Ectodermal cell (in vitro differentiated cells): ENCODE data around the gene MARS1.
"Not testable (repeated sequence)": the region's sequence is repeated elsewhere in the genome, so short reads cannot be mapped to it uniquely, and the experiment has no call there.

Source experiments
- H3K27ac ChIP-seq: 2 replicates; pipeline ENCODE4 v1.7.0; 2013; ENCODE audit warnings: mild to moderate bottlenecking, low read depth, low read length; ENCODE audit not compliant: insufficient read depth, poor library complexity, severe bottlenecking
- H3K27me3 ChIP-seq: 2 replicates; pipeline ENCODE4 v1.7.0; 2013; ENCODE audit warnings: mild to moderate bottlenecking, low read length; ENCODE audit not compliant: insufficient read depth, control insufficient read depth, poor library complexity, severe bottlenecking
- H3K36me3 ChIP-seq: one replicate; pipeline ENCODE4 v1.7.0; 2013; ENCODE audit warnings: low read length; ENCODE audit not compliant: control insufficient read depth, insufficient read depth
- H3K4me1 ChIP-seq: one replicate; pipeline ENCODE4 v1.7.0; 2013; ENCODE audit warnings: low read length; ENCODE audit not compliant: control insufficient read depth, insufficient read depth
- H3K4me3 ChIP-seq: 2 replicates; pipeline ENCODE4 v1.7.0; 2013; ENCODE audit warnings: low read depth, low read length, control low read depth; ENCODE audit not compliant: insufficient read depth
- H3K9me3 ChIP-seq: 2 replicates; pipeline ENCODE4 v1.7.0; 2013; ENCODE audit warnings: mild to moderate bottlenecking, low read length, moderate library complexity; ENCODE audit not compliant: control insufficient read depth
- WGBS, 2 experiments: methylation state at CpG; one replicate each; pipeline ENCODE4 v1.1.7; 2013; ENCODE audit warnings: missing lambda C conversion rate in 2 of 2; 5-methylcytosine and 5-hydroxymethylcytosine counted together

Gene MARS1

DNA sequence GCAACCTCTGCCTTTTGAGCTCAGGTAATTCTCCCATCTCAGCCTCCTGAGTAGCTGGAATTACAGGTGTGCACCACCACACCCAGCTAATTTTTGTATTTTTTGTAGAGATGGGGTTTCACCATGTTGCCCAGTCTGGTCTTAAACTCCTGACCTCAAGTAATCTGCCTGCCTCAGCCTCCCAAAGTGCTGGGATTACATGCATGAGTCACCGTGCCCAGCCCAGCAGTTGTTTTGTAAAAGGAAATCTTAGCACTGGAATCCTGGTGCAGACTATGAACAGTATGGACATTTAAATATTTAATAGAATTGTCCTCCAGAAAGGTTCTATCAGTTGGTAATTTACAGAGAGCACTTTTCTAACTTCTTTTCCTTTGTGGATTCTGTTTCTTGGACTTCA lies 73.2 kb downstream of the MARS1 start:
- not testable (repeated sequence) for H3K9me3 ChIP-seq, H3K27me3 ChIP-seq, H3K36me3 ChIP-seq, H3K27ac ChIP-seq, H3K4me3 ChIP-seq, H3K4me1 ChIP-seq
- 89 to 100% methylated on average over 1 of the region's 1 CpG for WGBS, 2 experiments

DNA sequence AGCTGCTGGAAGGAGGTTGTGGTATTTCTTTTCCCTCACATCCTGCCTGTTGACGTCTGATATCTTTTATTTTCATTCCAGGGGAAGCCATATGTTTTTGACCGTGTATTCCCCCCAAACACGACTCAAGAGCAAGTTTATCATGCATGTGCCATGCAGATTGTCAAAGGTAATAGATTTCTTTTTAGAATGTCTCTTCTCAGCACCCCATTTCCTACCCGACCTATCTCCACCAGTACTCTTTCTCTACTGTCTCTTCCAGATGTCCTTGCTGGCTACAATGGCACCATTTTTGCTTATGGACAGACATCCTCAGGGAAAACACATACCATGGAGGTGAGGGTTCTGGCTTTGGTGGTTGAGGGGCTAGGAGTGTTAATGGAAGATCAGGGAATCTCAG lies 75.5 kb downstream of the MARS1 start:
- Histone ChIP-seq H3K36me3 (no peaks in the 10 kb centered on the region), H3K27me3 (no peaks in the 10 kb centered on the region), H3K4me1 (no peaks in the 10 kb centered on the region), H3K9me3 (no peaks in the 10 kb centered on the region), H3K4me3 (no peak overlapping the region), H3K27ac (no peak overlapping the region)
- 92 to 94% methylated on average over 4 of the region's 4 CpGs for WGBS, 2 experiments

DNA sequence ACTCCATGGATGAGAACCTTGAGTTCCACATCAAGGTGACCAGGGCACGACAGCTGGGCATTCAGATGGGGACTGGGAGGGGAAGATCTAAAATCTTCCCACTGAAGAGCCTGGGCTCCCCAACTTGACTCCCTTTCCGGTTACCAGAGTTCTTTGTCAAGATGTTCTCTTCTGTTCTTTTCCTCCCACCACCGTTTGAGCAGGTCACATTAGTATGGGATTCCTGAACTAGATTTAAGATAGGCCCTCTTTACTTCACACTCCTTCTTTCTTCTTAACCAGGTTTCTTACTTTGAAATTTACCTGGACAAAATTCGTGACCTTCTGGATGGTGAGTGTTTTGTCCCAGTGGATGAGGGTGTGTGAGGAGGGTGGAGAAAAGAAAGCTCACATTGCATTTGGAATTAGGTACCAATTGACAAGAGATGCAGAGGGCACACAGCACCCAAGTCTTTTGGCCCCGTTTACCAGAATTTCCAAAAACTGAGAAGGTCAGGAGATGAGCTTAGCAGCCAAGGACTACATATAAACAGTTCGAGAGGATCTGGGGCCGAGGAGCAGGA lies 76.4 kb downstream of the MARS1 start:
- Histone ChIP-seq H3K9me3 (no peaks in the 10 kb centered on the region), H3K36me3 (no peaks in the 10 kb centered on the region), H3K4me1 (no peaks in the 10 kb centered on the region), H3K27ac (no peak overlapping the region), H3K27me3 (no peaks in the 10 kb centered on the region), H3K4me3 (no peak overlapping the region)
- WGBS, 2 experiments: 93 to 94% methylated on average over 7 of the region's 7 CpGs
